GM13977 (cell line): Measurements from ENCODE around the gene ARMH2.
"Not testable (repeated sequence)": the region's sequence is repeated elsewhere in the genome, so short reads cannot be mapped to it uniquely, and the experiment has no call there.

Experiments used
- DNase-seq: peaks from one replicate; pipeline ENCODE4 v3.0.0; 2012; ENCODE audit warnings: low spot score
- in situ Hi-C: fragments of 300-500 bp; cut with MboI; formaldehyde crosslinking; loops from one replicate; pipeline ENCODE4 v1.12.0; 2022; ENCODE audit warnings: low sequenced_read_pairs, low pct_unique_long_range_greater_than_20kb, mixed read lengths, inconsistent platforms; ENCODE audit not compliant: unreplicated experiment
- TF ChIP-seq, protein P1 (sequence below): IDR thresholded peaks from 2 replicates; pipeline ENCODE4 v1.5.1; 2012; ENCODE audit warnings: mild to moderate bottlenecking, control low read depth; ENCODE audit not compliant: insufficient read depth; ENCODE audit errors: extremely low read depth, missing control alignments

The ARMH2 gene

DNA sequence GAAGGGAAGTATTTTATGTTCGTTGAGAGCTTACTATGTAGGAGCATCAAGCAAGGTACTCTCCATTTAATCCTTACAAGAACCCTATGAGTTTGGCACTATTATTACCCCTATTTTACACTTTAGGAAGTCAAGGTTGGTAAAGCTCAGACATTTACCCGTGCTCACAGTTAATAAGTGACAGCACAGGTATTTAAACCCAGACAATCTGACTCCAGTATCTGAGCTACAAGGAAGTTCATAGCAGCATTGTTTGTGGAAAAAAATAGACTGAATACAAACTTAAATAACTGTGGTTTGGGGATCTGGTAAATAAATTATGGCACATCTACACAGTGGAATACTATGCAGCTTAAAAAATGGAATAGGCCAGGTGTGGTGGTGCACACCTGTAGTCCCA, 45.2 kb downstream of the ARMH2 start:
- in situ Hi-C loops, result no loop called here
- no peak for DNase-seq
- TF ChIP-seq, protein P1, sequence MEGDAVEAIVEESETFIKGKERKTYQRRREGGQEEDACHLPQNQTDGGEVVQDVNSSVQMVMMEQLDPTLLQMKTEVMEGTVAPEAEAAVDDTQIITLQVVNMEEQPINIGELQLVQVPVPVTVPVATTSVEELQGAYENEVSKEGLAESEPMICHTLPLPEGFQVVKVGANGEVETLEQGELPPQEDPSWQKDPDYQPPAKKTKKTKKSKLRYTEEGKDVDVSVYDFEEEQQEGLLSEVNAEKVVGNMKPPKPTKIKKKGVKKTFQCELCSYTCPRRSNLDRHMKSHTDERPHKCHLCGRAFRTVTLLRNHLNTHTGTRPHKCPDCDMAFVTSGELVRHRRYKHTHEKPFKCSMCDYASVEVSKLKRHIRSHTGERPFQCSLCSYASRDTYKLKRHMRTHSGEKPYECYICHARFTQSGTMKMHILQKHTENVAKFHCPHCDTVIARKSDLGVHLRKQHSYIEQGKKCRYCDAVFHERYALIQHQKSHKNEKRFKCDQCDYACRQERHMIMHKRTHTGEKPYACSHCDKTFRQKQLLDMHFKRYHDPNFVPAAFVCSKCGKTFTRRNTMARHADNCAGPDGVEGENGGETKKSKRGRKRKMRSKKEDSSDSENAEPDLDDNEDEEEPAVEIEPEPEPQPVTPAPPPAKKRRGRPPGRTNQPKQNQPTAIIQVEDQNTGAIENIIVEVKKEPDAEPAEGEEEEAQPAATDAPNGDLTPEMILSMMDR, result no peak

DNA sequence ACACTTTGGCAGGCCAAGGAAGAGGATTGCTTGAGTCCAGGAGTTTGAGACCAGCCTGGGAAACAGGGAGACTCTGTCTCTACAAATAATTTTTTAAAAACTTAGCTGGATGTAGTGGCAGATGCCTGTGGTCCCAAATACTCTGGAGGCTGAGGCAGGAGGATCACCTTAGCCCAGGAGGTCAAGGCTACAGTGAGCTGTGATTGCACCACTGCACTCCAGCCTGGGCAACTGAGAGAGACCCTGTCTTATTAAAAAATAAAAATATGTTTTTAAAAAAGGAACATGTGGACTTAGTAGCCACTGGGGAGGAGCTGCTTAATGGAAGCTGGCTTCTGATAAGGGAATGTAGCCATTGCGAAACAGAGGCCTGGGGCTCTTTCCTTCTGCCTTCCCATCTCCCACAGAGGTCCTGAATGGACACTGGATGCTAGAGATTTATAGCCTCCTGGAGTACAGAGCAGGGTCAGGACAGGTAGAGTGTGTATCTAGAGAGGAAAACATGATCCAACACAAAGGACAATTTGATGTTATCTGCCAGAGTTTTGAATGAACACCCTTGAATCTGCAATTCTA, 45.7 kb downstream of the ARMH2 start:
- DNase-seq, result no peak
- TF ChIP-seq, protein P1, result no peak
- in situ Hi-C loops, result no loop called here

DNA sequence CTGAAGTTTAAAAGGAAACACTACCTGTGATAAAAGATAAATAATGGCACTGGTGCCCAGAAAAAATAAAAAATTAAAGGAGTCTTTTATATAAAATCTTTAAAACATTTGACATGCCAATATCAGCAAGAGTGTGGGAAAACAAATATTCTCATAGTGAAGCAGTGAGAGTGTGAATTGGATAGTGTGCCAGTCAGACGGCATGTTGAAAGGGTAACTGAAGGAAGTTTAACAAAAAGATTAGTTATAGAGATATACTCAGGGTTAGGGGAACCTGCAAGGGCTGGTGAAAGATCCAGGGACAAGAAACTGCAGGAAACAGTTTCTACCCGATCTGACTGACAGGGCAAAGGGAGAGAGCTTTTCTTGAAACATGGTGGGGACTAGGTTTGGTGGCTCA, 46.2 kb downstream of the ARMH2 start:
- in situ Hi-C loops, result no loop called here
- DNase-seq, result no peak
- TF ChIP-seq, protein P1, result no peak

DNA sequence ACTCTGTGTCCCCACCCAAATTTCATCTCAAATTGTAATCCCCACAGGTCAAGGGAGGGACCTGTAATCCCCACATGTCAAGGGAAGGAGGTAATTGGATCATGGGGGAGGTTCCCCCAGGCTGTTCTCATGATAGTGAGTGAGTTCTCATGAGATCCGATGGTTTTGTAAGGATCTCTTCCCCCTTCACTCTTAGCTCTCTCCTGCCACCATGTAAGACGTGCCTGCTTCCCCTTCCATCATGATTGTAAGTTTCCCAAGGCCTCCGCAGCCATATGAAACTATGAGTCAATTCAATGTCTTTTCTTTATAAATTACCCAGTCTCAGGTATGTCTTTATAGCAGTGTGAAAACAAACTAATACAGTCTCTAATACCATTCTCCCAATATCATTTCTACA, 47.8 kb downstream of the ARMH2 start:
- in situ Hi-C loops, DNase-seq: not testable (repeated sequence)

DNA sequence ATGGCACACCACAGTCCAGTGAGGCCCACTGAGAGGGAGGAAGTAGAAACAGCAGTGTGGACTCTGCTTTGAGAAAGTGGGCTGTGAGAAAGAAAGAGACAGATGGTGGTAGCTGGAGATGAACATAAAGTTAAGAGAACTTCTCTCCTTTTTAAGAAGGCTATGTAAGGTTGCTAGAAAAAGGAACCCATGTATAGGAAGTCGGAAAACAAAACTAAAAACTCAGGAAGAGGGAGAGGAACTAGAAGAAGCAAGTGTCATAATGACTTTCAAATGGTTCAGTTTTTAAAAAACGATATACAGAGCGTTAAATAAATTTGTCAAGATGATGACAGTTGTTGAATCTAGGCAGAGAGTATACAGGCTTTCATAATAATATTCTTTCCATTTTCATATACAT, 49.4 kb downstream of the ARMH2 start:
- in situ Hi-C loops, result no loop called here
- TF ChIP-seq, protein P1, result no peak
- no peak for DNase-seq
